PC-9 (cell line): Measurements from ENCODE around the gene ENO2.

ENCODE experiments used
- CTCF ChIP-seq: fragments of 200-600 bp; sonication (generic); conservative IDR thresholded peaks from 2 replicates; pipeline ENCODE4 v1.6.1; 2017; ENCODE audit warnings: mixed run types, antibody characterized with exemption, mild to moderate bottlenecking, moderate library complexity
- EZH2 ChIP-seq: fragments of 200-600 bp; sonication (generic); IDR thresholded peaks from 2 replicates; pipeline ENCODE4 v1.8.0; 2017; ENCODE audit warnings: antibody characterized with exemption, low read depth

GRCh38 chr12:6909421-6910145 is 4.8 kb upstream of the ENO2 start:
- no peak for TF ChIP-seq EZH2
- no peak for TF ChIP-seq CTCF
